GM19193 (cell line): ENCODE measurements around the gene KAT7.

Experiments
- POLR2A ChIP-seq: IDR thresholded peaks from 4 replicates; pipeline ENCODE4 v1.6.1; 2011; ENCODE audit not compliant: insufficient read depth, insufficient read length; ENCODE audit errors: extremely low read depth

The KAT7 gene

GRCh38 chr17:49788478-49789242 lies at the start of gene KAT7:
Gene KAT7, plus strand, starts transcription at chr17:49788681. Its CDS starts 154 bp downstream, at chr17:49788835.
- peak; percentile 88 for TF ChIP-seq POLR2A

- peak; percentile 27 for TF ChIP-seq POLR2A
Measured at GRCh38 chr17:49739641-49740271, 48.7 kb upstream of the KAT7 start.

- no peak for TF ChIP-seq POLR2A
Measured at GRCh38 chr17:49741009-49741691, 47.3 kb upstream of the KAT7 start.

GRCh38 chr17:49741692-49742076 lies 46.8 kb upstream of the KAT7 start:
- TF ChIP-seq POLR2A, result no peak

- TF ChIP-seq POLR2A, result no peak
Measured at GRCh38 chr17:49742166-49742638, 46.3 kb upstream of the KAT7 start.

GRCh38 chr17:49745175-49746139 lies 43.0 kb upstream of the KAT7 start:
- no peak for TF ChIP-seq POLR2A

GRCh38 chr17:49746791-49747490 lies 41.5 kb upstream of the KAT7 start:
- TF ChIP-seq POLR2A, result peak; percentile 48

GRCh38 chr17:49747632-49748031 lies 40.8 kb upstream of the KAT7 start:
- TF ChIP-seq POLR2A, result no peak

- no peak for TF ChIP-seq POLR2A
Measured at GRCh38 chr17:49748223-49748622, 40.3 kb upstream of the KAT7 start.

GRCh38 chr17:49748791-49749190 lies 39.7 kb upstream of the KAT7 start:
- TF ChIP-seq POLR2A, result no peak

GRCh38 chr17:49749730-49750129 lies 38.8 kb upstream of the KAT7 start:
- no peak for TF ChIP-seq POLR2A

GRCh38 chr17:49752508-49752907 lies 36.0 kb upstream of the KAT7 start:
- no peak for TF ChIP-seq POLR2A

GRCh38 chr17:49753959-49754391 lies 34.5 kb upstream of the KAT7 start:
- TF ChIP-seq POLR2A, result no peak

GRCh38 chr17:49755663-49756283 lies 32.7 kb upstream of the KAT7 start:
- no peak for TF ChIP-seq POLR2A
